ENCODE data around the gene SPATA13. TPM values are rescaled to one million over a fixed set of nuclear protein-coding genes. Genes with fewer than 3 reads are reported as not detected.

The SPATA13 gene
- total RNA-seq, 1 experiment from 2014 or later, result 28.7 TPM

- no peaks in the 10 kb centered on the region for H3K9me3 ChIP-seq (ENCODE audit: insufficient read depth, low read depth)
- no peaks in the 10 kb centered on the region for H3K9me2 ChIP-seq (ENCODE audit: insufficient read depth)
- H3F3A ChIP-seq (ENCODE audit: insufficient read depth, low read depth), result no peaks in the 10 kb centered on the region
- intact Hi-C loops (cut with micrococcal nuclease; ENCODE audit: unreplicated experiment), result no loop called here
- H3K27me3 ChIP-seq (ENCODE audit: insufficient read depth, low read depth), result no peaks in the 10 kb centered on the region
- BruUV-seq (replicated peaks), result no TSS peak
- no peak overlapping the region for H2AFZ ChIP-seq
- TF ChIP-seq CTCF (conservative IDR thresholded peaks at IDR 0.05) (no peak), EZH2 (IDR thresholded peaks at IDR 0.05; ENCODE audit: low read depth) (no peak)
- POLR2A ChIA-PET (ENCODE audit: unreplicated experiment), result no interaction called here
- H4K20me1 ChIP-seq (ENCODE audit: insufficient read depth), result no peaks in the 10 kb centered on the region
- no peak overlapping the region for H3K27ac ChIP-seq
- no peaks in the 10 kb centered on the region for H3K4me1 ChIP-seq (replicated peaks; ENCODE audit: insufficient read depth)
- DNase-seq, result no peak
- CTCF ChIA-PET, result no interaction called here
- no peak overlapping the region for H3K4me2 ChIP-seq
- H3K4me3 ChIP-seq, result no peak overlapping the region
- no peaks in the 10 kb centered on the region for H3K36me3 ChIP-seq (ENCODE audit: low read depth)
- no peaks in the 10 kb centered on the region for H3K79me2 ChIP-seq (ENCODE audit: low read depth)
These were observed 21.6 kb upstream of the SPATA13 start for GRCh38 chr13:24138911-24139310.

- no peak overlapping the region for H3K4me3 ChIP-seq
- no peak overlapping the region for H2AFZ ChIP-seq
- H3K4me1 ChIP-seq (replicated peaks; ENCODE audit: insufficient read depth), result peaks cover 20% of the 10 kb centered on the region
- H3K9me2 ChIP-seq (ENCODE audit: insufficient read depth), result no peaks in the 10 kb centered on the region
- no peak overlapping the region for H3K27ac ChIP-seq
- no peak for TF ChIP-seq EZH2 (IDR thresholded peaks at IDR 0.05; ENCODE audit: low read depth)
- no peak for TF ChIP-seq CTCF (conservative IDR thresholded peaks at IDR 0.05)
- ChIA-PET CTCF (no interaction called here), POLR2A (ENCODE audit: unreplicated experiment) (no interaction called here)
- no peaks in the 10 kb centered on the region for H3K9me3 ChIP-seq (ENCODE audit: insufficient read depth, low read depth)
- no peaks in the 10 kb centered on the region for H3K36me3 ChIP-seq (ENCODE audit: low read depth)
- H3F3A ChIP-seq (ENCODE audit: insufficient read depth, low read depth), result peaks cover 11% of the 10 kb centered on the region; the same call in 1 of the 2 replicates
- BruUV-seq (replicated peaks), result no TSS peak
- no peak overlapping the region for H3K4me2 ChIP-seq
- DNase-seq, result no peak
- H3K27me3 ChIP-seq (ENCODE audit: insufficient read depth, low read depth), result no peaks in the 10 kb centered on the region
- H4K20me1 ChIP-seq (ENCODE audit: insufficient read depth), result no peaks in the 10 kb centered on the region
- intact Hi-C loops (cut with micrococcal nuclease; ENCODE audit: unreplicated experiment), result no loop called here
- H3K79me2 ChIP-seq (ENCODE audit: low read depth), result no peaks in the 10 kb centered on the region
These were observed 19.1 kb upstream of the SPATA13 start for GRCh38 chr13:24141333-24141910.

- Histone ChIP-seq H4K20me1 (ENCODE audit: insufficient read depth) (no peaks in the 10 kb centered on the region), H3K4me1 (replicated peaks; ENCODE audit: insufficient read depth) (peaks cover 31% of the 10 kb centered on the region), H3K9me3 (ENCODE audit: insufficient read depth, low read depth) (no peaks in the 10 kb centered on the region), H3K79me2 (ENCODE audit: low read depth) (no peaks in the 10 kb centered on the region), H3K4me3 (no peak overlapping the region), H3K9me2 (ENCODE audit: insufficient read depth) (no peaks in the 10 kb centered on the region), H3K27me3 (ENCODE audit: insufficient read depth, low read depth) (no peaks in the 10 kb centered on the region), H3K36me3 (ENCODE audit: low read depth) (no peaks in the 10 kb centered on the region), H3K4me2 (no peak overlapping the region), H3F3A (ENCODE audit: insufficient read depth, low read depth) (peaks cover 14% of the 10 kb centered on the region; the same call in 1 of the 2 replicates), H3K27ac (no peak overlapping the region), H2AFZ (no peak overlapping the region)
- intact Hi-C loops (cut with micrococcal nuclease; ENCODE audit: unreplicated experiment), result no loop called here
- TF ChIP-seq EZH2 (IDR thresholded peaks at IDR 0.05; ENCODE audit: low read depth), result no peak
- TF ChIP-seq CTCF (conservative IDR thresholded peaks at IDR 0.05), result no peak
- BruUV-seq (replicated peaks), result no TSS peak
- POLR2A ChIA-PET (ENCODE audit: unreplicated experiment), result no interaction called here
- CTCF ChIA-PET, result no interaction called here
- DNase-seq, result no peak
These were observed 18.1 kb upstream of the SPATA13 start for GRCh38 chr13:24142453-24142852.

Measured in PC-9 (cell line).